GM12892 (cell line): ENCODE data around the gene VPS54.
"Not testable (repeated sequence)": the region's sequence is repeated elsewhere in the genome, so short reads cannot be mapped to it uniquely, and the experiment has no call there.

ENCODE experiments used
- POLR2A ChIP-seq: IDR thresholded peaks from 2 replicates; pipeline ENCODE4 v1.6.1; 2011; ENCODE audit warnings: low read depth, low read length, control low read depth
- POLR2AphosphoS5 ChIP-seq: IDR thresholded peaks from 2 replicates; pipeline ENCODE4 v1.6.1; 2011; ENCODE audit warnings: low read depth, low read length, control low read depth
- TAF1 ChIP-seq: IDR thresholded peaks from 2 replicates; pipeline ENCODE4 v1.6.1; 2011; ENCODE audit warnings: low read depth, mild to moderate bottlenecking, control low read depth, low read length, borderline replicate concordance

- not testable (repeated sequence) for TF ChIP-seq POLR2AphosphoS5, POLR2A, TAF1
These were observed 22.5 kb downstream of the VPS54 start for GRCh38 chr2:63996582-63997198.
